WTC11 (cell line): ENCODE data around the gene PKLR. TPM values are rescaled to one million over a fixed set of nuclear protein-coding genes. Genes with fewer than 3 reads are reported as not detected.

Experiments used
- ATF2 ChIP-seq: sonication (generic); formaldehyde crosslinking; IDR thresholded peaks from 2 replicates; pipeline ENCODE4 v1.8.1; 2022; ENCODE audit warnings: low read depth, missing genetic modification reagents, borderline replicate concordance
- CREB1 ChIP-seq: sonication (generic); formaldehyde crosslinking; IDR thresholded peaks from 2 replicates; pipeline ENCODE4 v1.8.0; 2023; ENCODE audit warnings: mild to moderate bottlenecking, missing genetic modification reagents
- CREM ChIP-seq: sonication (generic); formaldehyde crosslinking; IDR thresholded peaks from 2 replicates; pipeline ENCODE4 v1.8.1; 2022; ENCODE audit warnings: mild to moderate bottlenecking, missing genetic modification reagents, moderate library complexity
- E2F4 ChIP-seq: sonication (generic); formaldehyde crosslinking; IDR thresholded peaks from 2 replicates; pipeline ENCODE4 v1.8.1; 2022; ENCODE audit warnings: low read depth, mild to moderate bottlenecking, moderate library complexity, missing genetic modification reagents, borderline replicate concordance
- E2F5 ChIP-seq: sonication (generic); formaldehyde crosslinking; IDR thresholded peaks from 2 replicates; pipeline ENCODE4 v1.8.1; 2022; ENCODE audit warnings: mild to moderate bottlenecking, moderate library complexity, missing genetic modification reagents
- FOXK1 ChIP-seq: sonication (generic); formaldehyde crosslinking; IDR thresholded peaks from 2 replicates; pipeline ENCODE4 v1.8.0; 2022; ENCODE audit warnings: mild to moderate bottlenecking, moderate library complexity, missing genetic modification reagents
- HMGXB4 ChIP-seq: sonication (generic); formaldehyde crosslinking; IDR thresholded peaks from 2 replicates; pipeline ENCODE4 v1.8.1; 2023; ENCODE audit warnings: mild to moderate bottlenecking, moderate library complexity, missing genetic modification reagents
- IRF2 ChIP-seq: sonication (generic); formaldehyde crosslinking; IDR thresholded peaks from 2 replicates; pipeline ENCODE4 v1.8.0; 2022; ENCODE audit warnings: low read depth, missing genetic modification reagents, borderline replicate concordance
- MAX ChIP-seq: sonication (generic); formaldehyde crosslinking; IDR thresholded peaks from 2 replicates; pipeline ENCODE4 v1.8.0; 2022; ENCODE audit warnings: mild to moderate bottlenecking, missing genetic modification reagents
- MYBL2 ChIP-seq: sonication (generic); formaldehyde crosslinking; IDR thresholded peaks from 2 replicates; pipeline ENCODE4 v1.8.1; 2023; ENCODE audit warnings: mild to moderate bottlenecking, moderate library complexity, missing genetic modification reagents
- NR3C1 ChIP-seq: sonication (generic); formaldehyde crosslinking; conservative IDR thresholded peaks from 2 replicates; pipeline ENCODE4 v1.8.1; 2023; ENCODE audit warnings: low read depth, mild to moderate bottlenecking, missing genetic modification reagents
- PREB ChIP-seq: sonication (generic); formaldehyde crosslinking; IDR thresholded peaks from 2 replicates; pipeline ENCODE4 v1.8.1; 2022; ENCODE audit warnings: mild to moderate bottlenecking, missing genetic modification reagents, moderate library complexity, borderline replicate concordance
- TP53 ChIP-seq: sonication (generic); formaldehyde crosslinking; IDR thresholded peaks from 2 replicates; pipeline ENCODE4 v1.8.1; 2023; ENCODE audit warnings: mild to moderate bottlenecking, missing genetic modification reagents
- ZBTB43 ChIP-seq: sonication (generic); formaldehyde crosslinking; IDR thresholded peaks from 2 replicates; pipeline ENCODE4 v1.8.1; 2023; ENCODE audit warnings: mild to moderate bottlenecking, missing genetic modification reagents
- ZMAT4 ChIP-seq: fragments of 250-450 bp; sonication (Bioruptor Pico); IDR thresholded peaks from 2 replicates; pipeline ENCODE4 v1.9.0; 2021; ENCODE audit warnings: mild to moderate bottlenecking
- ZSCAN18 ChIP-seq: fragments of 250-450 bp; sonication (Bioruptor Pico); IDR thresholded peaks from 2 replicates; pipeline ENCODE4 v2.1.2; 2022; ENCODE audit warnings: mild to moderate bottlenecking, moderate library complexity
- total RNA-seq: library from RNA; stranded (reverse); gene quantifications from 3 replicates; pipeline ENCODE4 v1.2.3, GENCODE V29; 2021

PKLR gene
- total RNA-seq, 1 experiment from 2014 or later, result 1.5 TPM

- TF ChIP-seq NR3C1 (CRISPR knock-in tag) (no peak), E2F4 (CRISPR knock-in tag) (peak; percentile 93), FOXK1 (peak; percentile 42; the same call in 1 of the 2 replicates), E2F5 (CRISPR knock-in tag) (peak; percentile 96), MYBL2 (CRISPR knock-in tag) (no peak), CREB1 (CRISPR knock-in tag) (no peak), TP53 (CRISPR knock-in tag) (peak; percentile 59; the same call in 1 of the 2 replicates), ZSCAN18 (CRISPR knock-in tag) (no peak), ATF2 (CRISPR knock-in tag) (no peak), HMGXB4 (CRISPR knock-in tag) (peak; percentile 84; the same call in 1 of the 2 replicates), IRF2 (no peak), ZMAT4 (CRISPR knock-in tag) (no peak), MAX (CRISPR knock-in tag) (peak; percentile 82), PREB (no peak), CREM (CRISPR knock-in tag) (no peak), ZBTB43 (CRISPR knock-in tag) (no peak)
Observed at GRCh38 chr1:155277070-155277901, 24.0 kb downstream of the PKLR start, which contains the start of gene HCN3 (continued).
